Endothelial cell of umbilical vein (primary cell): Measurements from ENCODE around the gene PAPOLA.

Experiments
- CTCF ChIP-seq, 2 donors: IDR thresholded peaks; 1 replicate in 1 of 2; 2 replicates in 1 of 2; pipeline ENCODE4 v1.5.1; 2011; ENCODE audit warnings: low read length in 2 of 2, mild to moderate bottlenecking in 2 of 2, moderate library complexity in 2 of 2, control low read depth in 1 of 2, inconsistent platforms in 1 of 2, low read depth in 1 of 2; ENCODE audit not compliant: insufficient read depth in 1 of 2; ENCODE audit errors: extremely low read depth in 1 of 2
- EZH2 ChIP-seq: IDR thresholded peaks from 2 replicates; pipeline ENCODE4 v1.6.1; 2012; ENCODE audit warnings: borderline replicate concordance, low read depth, mild to moderate bottlenecking, moderate library complexity, low read length, inconsistent platforms; ENCODE audit not compliant: severe bottlenecking
- GATA2 ChIP-seq: IDR thresholded peaks from 2 replicates; pipeline ENCODE4 v1.7.0; 2011; ENCODE audit warnings: low read depth, mild to moderate bottlenecking, moderate library complexity, mixed read lengths, low read length; ENCODE audit not compliant: insufficient read length, insufficient read depth
- MAX ChIP-seq: IDR thresholded peaks from 2 replicates; pipeline ENCODE4 v1.6.1; 2011; ENCODE audit not compliant: insufficient read depth, insufficient read length
- MYC ChIP-seq: IDR thresholded peaks from one replicate; pipeline ENCODE4 v1.6.1; 2011; ENCODE audit warnings: mild to moderate bottlenecking, low read depth, low read length
- POLR2A ChIP-seq: IDR thresholded peaks from 2 replicates; pipeline ENCODE4 v1.6.1; 2012; ENCODE audit warnings: low read depth, mild to moderate bottlenecking, control low read depth, low read length
- POLR2AphosphoS5 ChIP-seq: IDR thresholded peaks from 2 replicates; pipeline ENCODE4 v1.6.1; 2012; ENCODE audit warnings: low read depth, mild to moderate bottlenecking, control low read depth, low read length, moderate library complexity; ENCODE audit not compliant: insufficient read depth

- no peak for TF ChIP-seq POLR2AphosphoS5
- no peak for TF ChIP-seq POLR2A
- no peak for TF ChIP-seq CTCF (IDR thresholded peaks at IDR 0.05; ENCODE audit: extremely low read depth in 1 of 2, insufficient read depth in 1 of 2, low read depth in 1 of 2, low read length in 2 of 2)
- no peak for TF ChIP-seq MAX
- TF ChIP-seq EZH2, result no peak
- no peak for TF ChIP-seq MYC
- no peak for TF ChIP-seq GATA2
Measured at GRCh38 chr14:96580566-96580965, 78.4 kb downstream of the PAPOLA start.
